GM23338 (cell line): ENCODE results near the gene CLNK. TPM values are rescaled to one million over a fixed set of nuclear protein-coding genes. Genes with fewer than 3 reads are reported as not detected.

Source experiments
- ATAC-seq: fragments of 200-7000 bp; cut with Tn5 transposase; 3 replicates; pipeline ENCODE4 v1.9.1; 2020
- DNase-seq: peaks from one replicate; pipeline ENCODE4 v3.0.0-alpha.2; 2015; ENCODE audit warnings: low spot score
- H2AFZ ChIP-seq: fragments of 200-600 bp; sonication (generic); 2 replicates; pipeline ENCODE4 v1.8.0; 2016; ENCODE audit warnings: antibody characterized with exemption, mild to moderate bottlenecking, moderate library complexity
- H3F3A ChIP-seq: fragments of 200-600 bp; sonication (generic); replicated peaks from 2 replicates; pipeline ENCODE4 v1.8.0; 2017; ENCODE audit warnings: antibody characterized with exemption, mixed run types, low read depth
- H3K27ac ChIP-seq: fragments of 200-600 bp; sonication (generic); 2 replicates; pipeline ENCODE4 v1.6.1; 2016; ENCODE audit warnings: low read depth
- H3K27me3 ChIP-seq: fragments of 200-600 bp; sonication (generic); 2 replicates; pipeline ENCODE4 v1.8.0; 2016; ENCODE audit warnings: mild to moderate bottlenecking, mixed run types, moderate library complexity; ENCODE audit not compliant: insufficient read depth
- H3K36me3 ChIP-seq: fragments of 200-600 bp; sonication (generic); 2 replicates; pipeline ENCODE4 v1.8.0; 2016; ENCODE audit warnings: mild to moderate bottlenecking; ENCODE audit not compliant: insufficient read depth
- H3K4me1 ChIP-seq: fragments of 200-600 bp; sonication (generic); 2 replicates; pipeline ENCODE4 v1.8.0; 2016; ENCODE audit warnings: mild to moderate bottlenecking, moderate library complexity; ENCODE audit not compliant: insufficient read depth
- H3K4me2 ChIP-seq: fragments of 200-600 bp; sonication (generic); 2 replicates; pipeline ENCODE4 v1.7.1; 2017; ENCODE audit warnings: mixed run types
- H3K4me3 ChIP-seq: fragments of 200-600 bp; sonication (generic); 2 replicates; pipeline ENCODE4 v1.6.1; 2016; ENCODE audit warnings: mixed run types
- H3K79me2 ChIP-seq: fragments of 200-600 bp; sonication (generic); replicated peaks from 2 replicates; pipeline ENCODE4 v1.8.0; 2017; ENCODE audit warnings: mild to moderate bottlenecking; ENCODE audit not compliant: insufficient read depth
- H3K9me2 ChIP-seq: fragments of 200-600 bp; sonication (generic); 2 replicates; pipeline ENCODE4 v1.8.0; 2017; ENCODE audit not compliant: insufficient read depth
- H4K20me1 ChIP-seq: fragments of 200-600 bp; sonication (generic); replicated peaks from 2 replicates; pipeline ENCODE4 v1.8.0; 2017; ENCODE audit warnings: mild to moderate bottlenecking; ENCODE audit not compliant: insufficient read depth
- H3K27ac Mint-ChIP-seq: 2 replicates; pipeline ENCODE4 v1.8.0; 2020; ENCODE audit warnings: inconsistent platforms, mild to moderate bottlenecking, moderate library complexity, mixed read lengths
- H3K27me3 Mint-ChIP-seq: 3 replicates; pipeline ENCODE4 v1.8.0; 2022; ENCODE audit warnings: low read depth, mild to moderate bottlenecking, moderate library complexity, mixed read lengths, inconsistent platforms; ENCODE audit not compliant: insufficient read depth, poor library complexity
- H3K36me3 Mint-ChIP-seq: 3 replicates; pipeline ENCODE4 v1.8.0; 2021; ENCODE audit warnings: low read depth, mild to moderate bottlenecking, inconsistent platforms, moderate library complexity, mixed read lengths
- H3K4me1 Mint-ChIP-seq: 3 replicates; pipeline ENCODE4 v1.8.0; 2020; ENCODE audit warnings: mild to moderate bottlenecking, inconsistent platforms, mixed read lengths
- H3K4me3 Mint-ChIP-seq: 3 replicates; pipeline ENCODE4 v1.8.0; 2021; ENCODE audit warnings: moderate library complexity, mild to moderate bottlenecking, inconsistent platforms, mixed read lengths
- H3K9me3 Mint-ChIP-seq: 3 replicates; pipeline ENCODE4 v1.8.0; 2020; ENCODE audit warnings: moderate library complexity, mild to moderate bottlenecking, inconsistent platforms, mixed read lengths
- CREB1 ChIP-seq: fragments of 250-450 bp; sonication (Bioruptor Pico); IDR thresholded peaks from 2 replicates; pipeline ENCODE4 v1.5.0; 2020; ENCODE audit warnings: low read depth, mild to moderate bottlenecking, moderate library complexity
- ETS1 ChIP-seq: IDR thresholded peaks from 2 replicates; pipeline ENCODE4 v1.6.1; 2016; ENCODE audit warnings: antibody characterized with exemption
- EZH2 ChIP-seq: fragments of 200-600 bp; sonication (generic); IDR thresholded peaks from one replicate; pipeline ENCODE4 v1.8.0; 2017; ENCODE audit warnings: antibody characterized with exemption, mild to moderate bottlenecking, low read depth; ENCODE audit not compliant: unreplicated experiment
- EZH2phosphoT487 ChIP-seq: fragments of 200-600 bp; sonication (generic); IDR thresholded peaks from one replicate; pipeline ENCODE4 v1.8.1; 2018; ENCODE audit warnings: antibody characterized with exemption; ENCODE audit not compliant: unreplicated experiment
- JUNB ChIP-seq: IDR thresholded peaks from one replicate; pipeline ENCODE4 v1.6.1; 2016; ENCODE audit warnings: antibody characterized with exemption; ENCODE audit not compliant: unreplicated experiment
- NANOG ChIP-seq: IDR thresholded peaks from 2 replicates; pipeline ENCODE4 v1.6.1; 2016; ENCODE audit warnings: antibody characterized with exemption, borderline replicate concordance
- POLR2AphosphoS5 ChIP-seq: IDR thresholded peaks from 2 replicates; pipeline ENCODE4 v1.6.1; 2016; ENCODE audit warnings: antibody characterized with exemption, low read depth
- REST ChIP-seq: IDR thresholded peaks from one replicate; pipeline ENCODE4 v1.6.1; 2018; ENCODE audit warnings: antibody characterized with exemption; ENCODE audit not compliant: unreplicated experiment
- STAT1 ChIP-seq: IDR thresholded peaks from one replicate; pipeline ENCODE4 v1.6.1; 2016; ENCODE audit warnings: antibody characterized with exemption; ENCODE audit not compliant: unreplicated experiment
- ZNF114 ChIP-seq: fragments of 250-450 bp; sonication (Bioruptor Pico); IDR thresholded peaks from 2 replicates; pipeline ENCODE4 v1.5.0; 2020; ENCODE audit warnings: mild to moderate bottlenecking, moderate library complexity
- ZNF331 ChIP-seq: fragments of 250-450 bp; sonication (Bioruptor Pico); IDR thresholded peaks from 2 replicates; pipeline ENCODE4 v1.5.0; 2020; ENCODE audit warnings: low read depth, mild to moderate bottlenecking, moderate library complexity
- polyA plus RNA-seq: library from polyadenylated mRNA; unstranded; fragments of >200 nt; fragmentation: Nextera tagmentation; extraction: Ambion mirVana; gene quantifications from 2 replicates; pipeline ENCODE4 v1.2.1, GENCODE V29; 2016
- total RNA-seq: library from RNA; depleted of rRNA; stranded (reverse); fragments of >200 nt; shearing (Covaris generic); gene quantifications from 2 replicates; pipeline ENCODE4 v1.2.3, GENCODE V29; 2014
- TF ChIP-seq, protein P1 (sequence below): fragments of 250-450 bp; sonication (Bioruptor Pico); IDR thresholded peaks from 2 replicates; pipeline ENCODE4 v1.5.0; 2020; ENCODE audit warnings: mild to moderate bottlenecking, moderate library complexity
- TF ChIP-seq, protein P2 (sequence below), 2 experiments: fragments of 200-600 bp in 1 of 2; sonication (generic) in 1 of 2; conservative IDR thresholded peaks; 2 replicates each; pipeline versions ENCODE4 v1.5.1 to v1.6.1; 2016 to 2017; ENCODE audit warnings: antibody characterized with exemption in 2 of 2, low read depth in 2 of 2, mild to moderate bottlenecking in 2 of 2, moderate library complexity in 1 of 2

CLNK gene
- total and polyA plus RNA-seq, 2 experiments from 2014 or later: not detected

DNA sequence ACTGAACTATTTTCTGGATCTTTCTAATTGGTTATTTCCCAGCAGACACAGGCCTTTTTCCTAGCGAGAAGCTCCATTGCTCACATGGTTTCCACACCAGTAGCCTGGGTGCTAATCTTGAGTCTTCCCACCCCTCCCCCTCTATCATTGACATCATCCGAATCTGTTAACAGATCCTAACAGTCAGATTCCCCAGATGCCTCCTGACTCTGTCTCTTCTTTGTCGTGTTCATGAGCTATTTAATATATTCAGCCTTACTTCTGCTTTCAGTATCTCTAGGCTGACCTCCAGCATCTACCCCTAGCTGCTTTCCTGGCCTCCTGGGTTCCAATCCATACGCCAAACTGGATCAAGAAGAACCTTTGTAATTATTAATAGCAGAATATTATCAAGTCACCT, 85.0 kb downstream of the CLNK start:
- Histone ChIP-seq H3K9me2 (peaks cover 5% of the 10 kb centered on the region; the same call in 1 of the 2 replicates), H3K4me3 (no peak overlapping the region), H3K4me2 (peak overlapping the region; percentile 5; the same call in 1 of the 2 replicates), H3K27ac (no peak overlapping the region), H3F3A (no peaks in the 10 kb centered on the region), H3K79me2 (no peaks in the 10 kb centered on the region), H4K20me1 (no peaks in the 10 kb centered on the region), H3K4me1 (peaks cover 8% of the 10 kb centered on the region; the same call in 1 of the 2 replicates), H2AFZ (no peak overlapping the region; the same call in 1 of the 2 replicates), H3K27me3 (no peaks in the 10 kb centered on the region), H3K36me3 (no peaks in the 10 kb centered on the region)
- H3K4me1 Mint-ChIP-seq: peaks cover 20% of the 10 kb centered on the region
- no peaks in the 10 kb centered on the region for H3K36me3 Mint-ChIP-seq
- peaks cover 2% of the 10 kb centered on the region for H3K27me3 Mint-ChIP-seq
- DNase-seq (peak; percentile 53), ATAC-seq (no peak; the same call in 2 of the 3 replicates)
- H3K27ac Mint-ChIP-seq: no peak overlapping the region
- H3K4me3 Mint-ChIP-seq: no peak overlapping the region
- TF ChIP-seq CREB1 (CRISPR knock-in tag): no peak
- TF ChIP-seq, protein P1, sequence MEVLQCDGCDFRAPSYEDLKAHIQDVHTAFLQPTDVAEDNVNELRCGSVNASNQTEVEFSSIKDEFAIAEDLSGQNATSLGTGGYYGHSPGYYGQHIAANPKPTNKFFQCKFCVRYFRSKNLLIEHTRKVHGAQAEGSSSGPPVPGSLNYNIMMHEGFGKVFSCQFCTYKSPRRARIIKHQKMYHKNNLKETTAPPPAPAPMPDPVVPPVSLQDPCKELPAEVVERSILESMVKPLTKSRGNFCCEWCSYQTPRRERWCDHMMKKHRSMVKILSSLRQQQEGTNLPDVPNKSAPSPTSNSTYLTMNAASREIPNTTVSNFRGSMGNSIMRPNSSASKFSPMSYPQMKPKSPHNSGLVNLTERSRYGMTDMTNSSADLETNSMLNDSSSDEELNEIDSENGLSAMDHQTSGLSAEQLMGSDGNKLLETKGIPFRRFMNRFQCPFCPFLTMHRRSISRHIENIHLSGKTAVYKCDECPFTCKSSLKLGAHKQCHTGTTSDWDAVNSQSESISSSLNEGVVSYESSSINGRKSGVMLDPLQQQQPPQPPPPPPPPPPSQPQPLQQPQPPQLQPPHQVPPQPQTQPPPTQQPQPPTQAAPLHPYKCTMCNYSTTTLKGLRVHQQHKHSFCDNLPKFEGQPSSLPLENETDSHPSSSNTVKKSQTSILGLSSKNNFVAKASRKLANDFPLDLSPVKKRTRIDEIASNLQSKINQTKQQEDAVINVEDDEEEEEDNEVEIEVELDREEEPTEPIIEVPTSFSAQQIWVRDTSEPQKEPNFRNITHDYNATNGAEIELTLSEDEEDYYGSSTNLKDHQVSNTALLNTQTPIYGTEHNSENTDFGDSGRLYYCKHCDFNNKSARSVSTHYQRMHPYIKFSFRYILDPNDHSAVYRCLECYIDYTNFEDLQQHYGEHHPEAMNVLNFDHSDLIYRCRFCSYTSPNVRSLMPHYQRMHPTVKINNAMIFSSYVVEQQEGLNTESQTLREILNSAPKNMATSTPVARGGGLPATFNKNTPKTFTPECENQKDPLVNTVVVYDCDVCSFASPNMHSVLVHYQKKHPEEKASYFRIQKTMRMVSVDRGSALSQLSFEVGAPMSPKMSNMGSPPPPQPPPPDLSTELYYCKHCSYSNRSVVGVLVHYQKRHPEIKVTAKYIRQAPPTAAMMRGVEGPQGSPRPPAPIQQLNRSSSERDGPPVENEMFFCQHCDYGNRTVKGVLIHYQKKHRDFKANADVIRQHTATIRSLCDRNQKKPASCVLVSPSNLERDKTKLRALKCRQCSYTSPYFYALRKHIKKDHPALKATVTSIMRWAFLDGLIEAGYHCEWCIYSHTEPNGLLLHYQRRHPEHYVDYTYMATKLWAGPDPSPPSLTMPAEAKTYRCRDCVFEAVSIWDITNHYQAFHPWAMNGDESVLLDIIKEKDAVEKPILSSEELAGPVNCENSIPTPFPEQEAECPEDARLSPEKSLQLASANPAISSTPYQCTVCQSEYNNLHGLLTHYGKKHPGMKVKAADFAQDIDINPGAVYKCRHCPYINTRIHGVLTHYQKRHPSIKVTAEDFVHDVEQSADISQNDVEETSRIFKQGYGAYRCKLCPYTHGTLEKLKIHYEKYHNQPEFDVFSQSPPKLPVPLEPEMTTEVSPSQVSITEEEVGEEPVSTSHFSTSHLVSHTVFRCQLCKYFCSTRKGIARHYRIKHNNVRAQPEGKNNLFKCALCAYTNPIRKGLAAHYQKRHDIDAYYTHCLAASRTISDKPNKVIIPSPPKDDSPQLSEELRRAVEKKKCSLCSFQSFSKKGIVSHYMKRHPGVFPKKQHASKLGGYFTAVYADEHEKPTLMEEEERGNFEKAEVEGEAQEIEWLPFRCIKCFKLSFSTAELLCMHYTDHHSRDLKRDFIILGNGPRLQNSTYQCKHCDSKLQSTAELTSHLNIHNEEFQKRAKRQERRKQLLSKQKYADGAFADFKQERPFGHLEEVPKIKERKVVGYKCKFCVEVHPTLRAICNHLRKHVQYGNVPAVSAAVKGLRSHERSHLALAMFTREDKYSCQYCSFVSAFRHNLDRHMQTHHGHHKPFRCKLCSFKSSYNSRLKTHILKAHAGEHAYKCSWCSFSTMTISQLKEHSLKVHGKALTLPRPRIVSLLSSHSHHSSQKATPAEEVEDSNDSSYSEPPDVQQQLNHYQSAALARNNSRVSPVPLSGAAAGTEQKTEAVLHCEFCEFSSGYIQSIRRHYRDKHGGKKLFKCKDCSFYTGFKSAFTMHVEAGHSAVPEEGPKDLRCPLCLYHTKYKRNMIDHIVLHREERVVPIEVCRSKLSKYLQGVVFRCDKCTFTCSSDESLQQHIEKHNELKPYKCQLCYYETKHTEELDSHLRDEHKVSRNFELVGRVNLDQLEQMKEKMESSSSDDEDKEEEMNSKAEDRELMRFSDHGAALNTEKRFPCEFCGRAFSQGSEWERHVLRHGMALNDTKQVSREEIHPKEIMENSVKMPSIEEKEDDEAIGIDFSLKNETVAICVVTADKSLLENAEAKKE (CRISPR knock-in tag): no peak
- TF ChIP-seq REST: no peak
- no peak for TF ChIP-seq JUNB
- no peak for TF ChIP-seq ETS1
- TF ChIP-seq ZNF114 (CRISPR knock-in tag): no peak
- TF ChIP-seq NANOG: no peak
- TF ChIP-seq POLR2AphosphoS5: no peak
- TF ChIP-seq STAT1: no peak
- TF ChIP-seq ZNF331: no peak
- TF ChIP-seq, protein P2, sequence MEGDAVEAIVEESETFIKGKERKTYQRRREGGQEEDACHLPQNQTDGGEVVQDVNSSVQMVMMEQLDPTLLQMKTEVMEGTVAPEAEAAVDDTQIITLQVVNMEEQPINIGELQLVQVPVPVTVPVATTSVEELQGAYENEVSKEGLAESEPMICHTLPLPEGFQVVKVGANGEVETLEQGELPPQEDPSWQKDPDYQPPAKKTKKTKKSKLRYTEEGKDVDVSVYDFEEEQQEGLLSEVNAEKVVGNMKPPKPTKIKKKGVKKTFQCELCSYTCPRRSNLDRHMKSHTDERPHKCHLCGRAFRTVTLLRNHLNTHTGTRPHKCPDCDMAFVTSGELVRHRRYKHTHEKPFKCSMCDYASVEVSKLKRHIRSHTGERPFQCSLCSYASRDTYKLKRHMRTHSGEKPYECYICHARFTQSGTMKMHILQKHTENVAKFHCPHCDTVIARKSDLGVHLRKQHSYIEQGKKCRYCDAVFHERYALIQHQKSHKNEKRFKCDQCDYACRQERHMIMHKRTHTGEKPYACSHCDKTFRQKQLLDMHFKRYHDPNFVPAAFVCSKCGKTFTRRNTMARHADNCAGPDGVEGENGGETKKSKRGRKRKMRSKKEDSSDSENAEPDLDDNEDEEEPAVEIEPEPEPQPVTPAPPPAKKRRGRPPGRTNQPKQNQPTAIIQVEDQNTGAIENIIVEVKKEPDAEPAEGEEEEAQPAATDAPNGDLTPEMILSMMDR (conservative IDR thresholded peaks at IDR 0.05; ENCODE audit: low read depth in 2 of 2): no peak
- TF ChIP-seq EZH2: no peak
- TF ChIP-seq EZH2phosphoT487: no peak
- no peaks in the 10 kb centered on the region; the same call in 2 of the 3 replicates for H3K9me3 Mint-ChIP-seq
